AG09309 (cell line): ENCODE measurements around the gene GJA3.

Experiments used
- DNase-seq: peaks from one replicate; pipeline ENCODE4 v3.0.0-alpha.2; 2010; ENCODE audit warnings: low read depth
- H3K4me3 ChIP-seq: 2 replicates; pipeline ENCODE4 v1.5.1; 2011; ENCODE audit warnings: mild to moderate bottlenecking, low read depth, low read length, moderate library complexity; ENCODE audit not compliant: control insufficient read depth
- CTCF ChIP-seq: IDR thresholded peaks from 2 replicates; pipeline ENCODE4 v1.5.1; 2011; ENCODE audit warnings: mild to moderate bottlenecking, low read depth, low read length, inconsistent platforms; ENCODE audit not compliant: insufficient read depth, control insufficient read depth; ENCODE audit errors: missing control alignments

Gene GJA3

GRCh38 chr13:20125129-20125782 is 35.6 kb downstream of the GJA3 start:
- no peak overlapping the region for H3K4me3 ChIP-seq
- peak; percentile 25 for DNase-seq
- no peak for TF ChIP-seq CTCF

- no peak for DNase-seq
- no peak for TF ChIP-seq CTCF
- no peak overlapping the region for H3K4me3 ChIP-seq
Measured at GRCh38 chr13:20124303-20124702, 36.5 kb downstream of the GJA3 start.

GRCh38 chr13:20121159-20121525 is 39.7 kb downstream of the GJA3 start:
- no peak for TF ChIP-seq CTCF
- DNase-seq = no peak
- peak overlapping the region; percentile 23; the same call in 1 of the 2 replicates for H3K4me3 ChIP-seq

GRCh38 chr13:20119960-20120359 is 40.9 kb downstream of the GJA3 start:
- H3K4me3 ChIP-seq = peak overlapping the region; percentile 23

GRCh38 chr13:20118268-20119140 is 42.3 kb downstream of the GJA3 start:
- no peak for TF ChIP-seq CTCF
- H3K4me3 ChIP-seq = peak overlapping the region; percentile 54
- no peak for DNase-seq

More at GRCh38 chr13:20119960-20120359, 40.9 kb downstream of the GJA3 start:
- TF ChIP-seq CTCF = no peak
- DNase-seq = no peak

GRCh38 chr13:20116213-20116612 is 44.6 kb downstream of the GJA3 start:
- no peak for TF ChIP-seq CTCF
- no peak for DNase-seq
- no peak overlapping the region for H3K4me3 ChIP-seq
